ENCODE measurements around the gene HOXA13.

HOXA13 gene

DNA sequence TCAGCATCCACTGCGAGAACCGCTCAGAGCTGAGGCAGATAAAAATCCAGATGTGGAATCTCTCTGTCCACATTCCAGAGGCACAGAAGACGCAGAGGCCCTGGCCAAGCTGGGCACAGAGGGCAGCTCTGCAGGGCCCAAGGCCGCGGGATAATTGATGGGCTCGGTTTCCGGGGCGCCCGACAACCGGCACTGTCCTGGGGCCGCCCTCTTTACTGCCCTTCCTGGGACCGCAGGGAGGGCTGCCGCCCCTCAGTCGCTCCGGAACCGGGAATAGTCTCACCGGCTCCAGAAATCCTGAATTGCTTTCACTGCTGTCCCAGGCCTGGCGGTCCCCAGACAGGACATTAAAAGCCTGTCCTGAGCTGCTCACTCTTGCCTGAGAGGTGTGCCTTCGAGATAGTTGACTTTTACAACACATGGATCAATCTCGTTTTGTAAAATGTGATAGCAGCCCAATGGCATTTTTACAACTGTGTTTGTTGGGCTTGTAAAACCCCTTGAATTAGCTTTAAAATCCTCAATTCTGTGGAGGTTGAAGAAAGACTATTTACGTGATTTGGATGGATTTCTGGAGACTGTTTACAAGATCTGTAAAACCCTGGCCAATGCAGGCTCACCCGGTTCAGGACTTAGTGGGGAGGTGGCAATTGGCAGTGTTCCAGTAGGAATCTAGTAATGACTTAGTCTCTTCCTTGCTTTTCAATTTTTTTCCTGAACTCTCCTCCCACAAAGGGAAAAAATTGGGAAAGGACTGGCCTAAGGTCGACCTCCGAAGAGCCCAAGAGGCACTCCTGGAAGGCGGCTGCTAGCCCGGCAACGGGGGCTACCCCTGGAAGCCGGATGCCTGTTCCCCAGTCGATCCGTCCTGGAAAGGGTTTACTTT, 50.9 kb downstream of the HOXA13 start:
- TF ChIP-seq POLR2A (IDR thresholded peaks at IDR 0.05; ENCODE audit: low read depth, low read length), result no peak
- FAIRE-seq, result no peak
- DNase-seq (ENCODE audit: insufficient read length, low spot score), result no peak

DNA sequence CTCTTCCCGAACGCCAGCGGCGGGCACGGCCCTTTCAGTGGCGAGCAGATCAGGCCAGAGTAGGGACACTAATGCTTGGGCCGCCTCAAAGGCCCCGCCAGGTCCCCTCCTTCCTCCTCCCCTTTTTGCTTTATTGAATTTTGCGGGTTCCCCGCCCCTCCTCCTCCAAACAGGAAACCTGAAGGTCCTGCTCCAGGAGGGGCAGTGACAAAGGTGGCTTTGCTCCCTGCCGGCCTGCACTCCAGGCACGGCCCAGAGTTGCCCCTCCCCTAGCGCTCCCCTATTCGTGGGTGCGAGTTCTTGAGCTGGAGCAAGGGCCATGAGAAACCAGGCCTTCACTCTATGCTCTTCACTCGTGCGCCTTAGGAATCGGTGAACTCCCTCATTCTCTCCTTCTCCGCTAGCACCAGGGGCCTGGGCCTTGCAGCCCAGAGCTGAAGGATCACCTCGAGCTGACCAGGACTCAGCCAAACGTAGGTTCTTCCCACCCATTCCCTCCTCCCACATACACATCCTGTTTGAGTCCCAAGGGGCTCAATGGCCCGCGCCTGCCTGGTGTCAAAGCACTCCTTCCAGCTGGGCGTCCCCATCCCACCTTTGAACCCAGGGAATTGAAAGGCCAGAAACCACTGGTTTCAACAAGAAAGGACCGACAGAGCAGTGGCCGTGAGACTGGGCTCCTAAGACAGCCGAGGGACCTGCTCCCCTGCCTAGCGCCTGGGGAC, 51.7 kb downstream of the HOXA13 start:
- FAIRE-seq (no peak), DNase-seq (ENCODE audit: insufficient read length, low spot score) (no peak)
- TF ChIP-seq POLR2A (IDR thresholded peaks at IDR 0.05; ENCODE audit: low read depth, low read length), result no peak

DNA sequence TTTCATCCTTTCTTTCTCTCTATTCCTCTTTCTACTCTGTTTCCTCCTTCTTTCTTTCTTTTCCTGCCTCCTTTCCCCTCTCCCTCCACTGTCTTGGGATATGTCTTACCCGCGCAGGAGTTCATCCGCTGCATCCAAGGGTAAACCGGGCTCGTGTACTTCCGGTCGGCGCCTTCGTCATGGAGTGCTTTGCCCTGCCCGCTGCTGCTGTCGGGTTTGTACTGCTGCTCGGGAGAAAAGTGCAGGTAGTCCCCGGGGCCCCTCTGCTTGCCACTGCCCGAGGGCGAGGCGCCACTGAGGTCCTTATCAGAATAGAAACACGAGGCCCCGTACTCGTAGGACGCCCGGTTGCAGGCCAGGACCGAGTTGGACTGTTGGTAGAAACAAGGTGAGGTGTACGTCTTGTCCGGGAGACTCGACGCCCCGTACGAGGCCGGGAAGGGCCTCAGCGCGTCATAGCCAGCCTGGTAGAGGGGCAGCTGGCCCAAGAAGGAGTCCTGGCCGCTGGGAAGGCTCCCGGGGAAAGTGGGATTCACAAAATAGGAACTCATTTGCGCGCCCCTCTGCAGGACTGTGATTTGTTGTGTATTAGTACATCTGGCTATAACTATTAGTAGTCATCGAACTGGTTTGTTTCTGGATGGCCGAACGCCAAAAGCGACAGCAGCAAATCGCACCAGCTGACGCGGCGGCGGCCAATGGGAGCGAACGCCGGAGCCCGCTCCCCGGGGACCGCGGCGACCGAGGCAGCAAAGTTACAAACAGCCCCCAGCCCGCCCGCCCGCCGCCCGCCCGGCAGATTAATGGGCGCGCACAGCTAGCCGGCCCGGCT, 52.5 kb downstream of the HOXA13 start, which contains the start of gene HOXA6:
Gene HOXA6 (minus strand): TSS at position 576 of the 832 bp plus-strand sequence. CDS start 25 bp downstream, at position 551.
- no peak for FAIRE-seq
- TF ChIP-seq POLR2A (IDR thresholded peaks at IDR 0.05; ENCODE audit: low read depth, low read length), result no peak
- no peak for DNase-seq (ENCODE audit: insufficient read length, low spot score)

GRCh38 chr7:27146491-27147198, 53.2 kb downstream of the HOXA13 start:
- no peak for FAIRE-seq
- no peak for TF ChIP-seq POLR2A (IDR thresholded peaks at IDR 0.05; ENCODE audit: low read depth, low read length)
- no peak for DNase-seq (ENCODE audit: insufficient read length, low spot score)

GRCh38 chr7:27145914-27146412, 53.9 kb downstream of the HOXA13 start:
- FAIRE-seq, result no peak
- TF ChIP-seq POLR2A (IDR thresholded peaks at IDR 0.05; ENCODE audit: low read depth, low read length), result no peak
- no peak for DNase-seq (ENCODE audit: insufficient read length, low spot score)

DNA sequence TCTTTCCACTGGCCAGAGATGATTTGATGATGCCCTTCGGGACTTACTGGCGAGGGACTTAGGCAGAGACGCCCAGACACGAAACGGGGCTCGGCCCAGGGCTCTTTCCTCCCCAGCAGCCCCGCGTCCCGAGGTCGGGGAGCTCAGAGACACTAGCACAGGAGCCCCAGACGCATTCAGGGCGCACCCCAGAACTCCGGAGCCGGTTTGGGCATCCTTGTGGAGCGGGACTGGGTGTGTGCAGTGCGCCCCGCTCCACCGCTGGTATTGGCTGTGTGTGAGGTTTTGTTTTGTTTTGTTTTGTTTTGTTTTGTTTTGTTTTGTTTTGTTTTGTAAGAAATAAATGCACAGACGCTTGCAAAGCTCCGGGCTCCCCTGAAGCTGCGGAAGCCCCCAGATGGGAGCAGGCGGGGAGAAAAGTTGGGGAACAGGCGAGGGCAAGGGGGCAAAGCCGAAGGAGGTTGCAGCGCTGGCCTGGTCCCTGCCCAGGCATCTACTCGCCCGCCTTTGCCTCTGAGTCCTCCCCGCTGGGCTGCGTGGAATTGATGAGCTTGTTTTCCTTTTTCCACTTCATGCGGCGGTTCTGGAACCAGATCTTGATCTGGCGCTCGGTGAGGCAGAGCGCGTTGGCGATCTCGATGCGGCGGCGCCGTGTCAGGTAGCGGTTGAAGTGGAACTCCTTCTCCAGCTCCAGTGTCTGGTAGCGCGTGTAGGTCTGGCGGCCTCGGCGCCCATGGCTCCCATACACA, 54.6 kb downstream of the HOXA13 start:
- TF ChIP-seq POLR2A (IDR thresholded peaks at IDR 0.05; ENCODE audit: low read depth, low read length), result no peak

GRCh38 chr7:27144781-27145164, 55.1 kb downstream of the HOXA13 start:
- no peak for TF ChIP-seq POLR2A (IDR thresholded peaks at IDR 0.05; ENCODE audit: low read depth, low read length)
- no peak for FAIRE-seq

More for the DNA sequence above, 54.6 kb downstream of the HOXA13 start:
- DNase-seq (ENCODE audit: insufficient read length, low spot score) (no peak), FAIRE-seq (no peak)

More at GRCh38 chr7:27144781-27145164, 55.1 kb downstream of the HOXA13 start:
- DNase-seq (ENCODE audit: insufficient read length, low spot score), result no peak
